Stomach (tissue), 4 donors: ENCODE results near the gene KCTD10.

Source experiments
- CTCF ChIP-seq, 7 experiments: fragments of 450-650 bp in 4 of 7; fragments of 200-600 bp in 3 of 7; sonication (generic) in 3 of 7; IDR thresholded peaks; one replicate each; pipeline ENCODE4 v1.5.1; 2016 to 2019; ENCODE audit warnings: antibody characterized with exemption in 7 of 7, control low read depth in 2 of 7, mild to moderate bottlenecking in 1 of 7
- EP300 ChIP-seq: sonication (generic); formaldehyde crosslinking; IDR thresholded peaks from one replicate; pipeline ENCODE4 v1.6.1; 2017; ENCODE audit warnings: antibody characterized with exemption
- POLR2A ChIP-seq, 4 donors: fragments of 450-650 bp; IDR thresholded peaks; one replicate each; pipeline ENCODE4 v1.6.1; 2016; ENCODE audit warnings: antibody characterized with exemption in 4 of 4, control low read depth in 2 of 4, mild to moderate bottlenecking in 1 of 4, moderate library complexity in 1 of 4
- POLR2AphosphoS5 ChIP-seq, 3 donors: sonication (generic); formaldehyde crosslinking; IDR thresholded peaks; one replicate each; pipeline ENCODE4 v1.6.1; 2016; ENCODE audit warnings: antibody characterized with exemption in 3 of 3

DNA sequence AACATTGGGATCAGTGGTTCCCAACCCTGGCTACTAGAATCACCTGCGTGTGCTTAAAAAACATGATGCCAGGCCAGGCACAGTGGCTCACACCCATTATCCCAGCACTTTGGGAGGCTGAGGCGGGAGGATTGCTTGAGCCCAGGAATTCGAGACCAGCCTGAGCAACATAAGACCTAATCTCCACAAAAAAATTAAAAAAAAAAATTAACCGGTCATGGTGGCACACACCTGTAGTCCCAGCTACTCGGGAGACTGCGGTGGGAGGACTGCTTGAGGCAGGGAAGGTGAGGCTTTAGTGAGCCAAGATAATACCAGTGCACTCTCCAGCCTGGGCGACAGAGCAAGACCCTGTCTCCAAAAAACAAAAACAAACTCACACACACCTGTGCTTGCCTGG lies 2.0 kb downstream of the KCTD10 start:
- no peak for TF ChIP-seq POLR2AphosphoS5 (IDR thresholded peaks at IDR 0.05)
- no peak for TF ChIP-seq CTCF (IDR thresholded peaks at IDR 0.05)
- TF ChIP-seq POLR2A (IDR thresholded peaks at IDR 0.05): no peak
- TF ChIP-seq EP300: no peak
